HG03196 (cell line): ENCODE data around the gene TMEM255B.

ENCODE experiments used
- ATAC-seq: cut with Tn5 transposase; IDR thresholded peaks from one replicate; pipeline ENCODE4 v1.9.1; 2021; ENCODE audit not compliant: unreplicated experiment

The TMEM255B gene

GRCh38 chr13:113766035-113766800, 7.2 kb downstream of the TMEM255B start:
- no peak for ATAC-seq

GRCh38 chr13:113767366-113767765, 8.3 kb downstream of the TMEM255B start:
- ATAC-seq, result no peak

DNA sequence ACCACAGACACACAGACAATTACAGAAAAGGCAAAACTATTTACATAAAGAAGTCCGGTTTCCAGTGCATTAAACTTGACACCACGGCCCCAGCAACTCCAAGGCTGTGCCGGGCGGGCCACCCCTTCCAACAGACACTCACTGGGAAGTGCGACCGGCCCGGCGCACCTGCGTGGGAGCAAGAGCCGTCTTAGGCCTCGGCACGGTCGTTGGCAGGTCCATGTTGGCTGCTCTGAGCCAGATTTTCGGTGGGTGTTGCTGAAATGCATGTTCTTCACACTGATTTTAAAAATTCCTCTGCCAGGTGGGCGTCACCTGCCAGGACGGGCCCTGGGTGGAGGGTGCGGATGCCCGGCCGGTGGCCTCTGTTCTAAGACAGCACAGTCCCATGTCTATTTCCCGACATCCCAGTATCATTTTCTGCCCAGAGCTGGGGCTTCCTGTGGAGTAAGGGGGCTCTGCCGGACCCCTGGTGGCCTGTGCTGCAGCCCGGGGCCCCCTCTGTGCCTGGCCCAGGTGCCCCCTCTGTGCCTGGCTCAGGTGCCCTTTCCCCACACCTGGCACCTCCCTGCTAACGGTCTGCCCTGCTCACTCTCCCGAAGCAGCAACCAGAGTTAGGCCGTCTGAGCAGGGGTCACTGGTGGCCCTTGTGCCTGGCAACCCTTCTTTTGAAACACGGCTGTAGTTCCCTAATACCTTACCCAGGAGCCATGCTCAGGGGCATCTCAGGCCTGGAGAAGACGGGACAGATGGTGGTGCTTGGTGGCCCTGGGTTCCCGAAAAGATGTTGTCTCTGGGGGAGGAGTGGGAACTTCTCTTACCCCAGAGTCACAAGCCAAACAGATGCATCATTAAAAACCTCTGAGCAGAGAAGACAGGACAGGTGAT, 9.2 kb downstream of the TMEM255B start:
- no peak for ATAC-seq

DNA sequence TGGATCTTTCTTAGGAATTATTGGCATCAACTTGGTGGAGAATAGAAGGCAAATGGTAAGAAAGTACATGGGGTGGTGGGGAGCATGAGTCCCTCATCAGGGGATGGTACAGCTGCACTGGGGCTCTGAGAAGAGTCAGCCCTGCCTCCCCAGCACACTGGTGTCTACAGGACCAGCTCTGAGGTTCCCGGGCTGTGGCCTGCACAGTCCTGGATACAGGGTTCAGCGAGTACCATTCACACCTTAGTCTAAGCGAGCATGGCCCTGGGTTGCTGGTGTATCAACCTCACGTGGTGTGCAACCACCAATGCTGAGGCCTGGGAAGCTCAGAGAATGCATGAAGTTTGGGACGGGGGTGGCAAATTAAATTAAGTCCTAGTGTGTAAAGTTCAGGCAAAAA, 10.1 kb downstream of the TMEM255B start:
- no peak for ATAC-seq

DNA sequence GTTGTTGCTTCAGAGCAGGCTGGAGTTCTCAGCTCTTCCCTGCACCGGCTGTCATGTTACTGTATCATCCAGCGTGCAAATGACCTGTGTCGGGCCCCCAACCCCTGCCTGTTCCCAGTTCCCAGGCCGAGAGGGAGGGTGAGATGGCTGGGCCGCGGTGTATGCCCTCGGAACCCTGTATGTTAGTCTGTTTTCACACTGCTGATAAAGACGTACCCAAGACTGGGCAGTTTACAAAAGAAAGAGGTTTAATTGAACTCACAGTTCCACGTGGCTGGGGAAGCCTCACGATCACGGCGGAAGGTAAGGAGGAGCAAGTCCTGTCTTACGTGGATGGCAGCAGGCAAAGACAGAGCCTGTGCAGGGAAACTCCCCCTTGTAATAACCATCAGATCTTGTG, 10.9 kb downstream of the TMEM255B start:
- no peak for ATAC-seq

DNA sequence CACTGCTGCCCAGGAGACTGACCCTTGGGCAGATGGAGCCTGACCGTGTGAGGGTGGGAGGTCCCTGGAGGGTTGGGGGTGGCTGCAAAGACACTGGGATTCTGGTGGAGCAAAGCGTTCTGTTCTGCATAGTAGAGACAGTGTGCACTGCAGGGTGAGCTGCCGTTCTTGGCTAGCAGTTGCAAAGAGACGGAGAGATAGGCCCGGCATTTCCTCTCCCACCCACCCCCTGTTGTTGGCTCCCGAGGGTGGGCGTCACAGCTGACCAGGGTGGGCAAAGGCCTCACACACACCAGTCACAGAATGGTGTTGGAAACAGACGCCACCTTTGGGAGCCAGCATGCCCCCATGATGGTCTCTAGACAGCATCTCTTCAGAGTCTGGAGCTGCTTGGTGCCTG, 11.4 kb downstream of the TMEM255B start:
- no peak for ATAC-seq

- no peak for ATAC-seq
Measured at GRCh38 chr13:113770937-113771336, 11.9 kb downstream of the TMEM255B start.

- no peak for ATAC-seq
Measured at GRCh38 chr13:113771709-113772331, 12.8 kb downstream of the TMEM255B start.

DNA sequence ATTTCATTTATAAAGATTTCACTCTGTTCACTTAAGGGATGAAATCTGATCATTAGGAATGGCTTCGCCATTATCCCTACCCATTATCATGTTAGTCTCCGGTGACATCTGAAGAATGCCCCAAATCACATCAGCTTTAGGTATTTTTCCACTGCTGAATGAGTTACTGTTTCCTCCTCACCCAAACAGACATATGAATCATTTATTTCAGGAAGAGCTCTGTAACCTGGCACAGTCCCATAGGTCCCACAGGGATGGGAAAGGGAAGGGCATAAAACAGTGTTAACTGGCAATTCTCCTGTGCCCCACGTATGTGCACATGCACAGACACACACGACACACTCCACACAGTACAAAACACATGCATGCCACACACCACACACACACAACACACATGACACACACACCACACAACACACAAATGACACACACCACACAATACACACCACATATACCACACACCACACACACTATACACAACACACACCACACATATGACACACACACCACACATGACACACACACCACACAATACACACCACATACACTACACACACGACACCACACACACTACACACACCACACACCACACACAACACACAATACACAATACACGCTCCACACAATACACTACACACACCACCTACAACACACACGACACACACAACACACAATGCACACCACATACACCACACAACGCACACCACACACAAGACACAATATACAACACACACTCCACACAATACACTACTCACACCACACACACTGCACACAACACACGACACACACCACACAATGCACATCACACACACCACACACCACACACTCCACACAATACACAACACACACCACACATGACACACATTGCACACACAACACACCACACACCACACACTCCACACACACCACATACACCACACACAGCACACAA, 15.4 kb downstream of the TMEM255B start:
- no peak for ATAC-seq

DNA sequence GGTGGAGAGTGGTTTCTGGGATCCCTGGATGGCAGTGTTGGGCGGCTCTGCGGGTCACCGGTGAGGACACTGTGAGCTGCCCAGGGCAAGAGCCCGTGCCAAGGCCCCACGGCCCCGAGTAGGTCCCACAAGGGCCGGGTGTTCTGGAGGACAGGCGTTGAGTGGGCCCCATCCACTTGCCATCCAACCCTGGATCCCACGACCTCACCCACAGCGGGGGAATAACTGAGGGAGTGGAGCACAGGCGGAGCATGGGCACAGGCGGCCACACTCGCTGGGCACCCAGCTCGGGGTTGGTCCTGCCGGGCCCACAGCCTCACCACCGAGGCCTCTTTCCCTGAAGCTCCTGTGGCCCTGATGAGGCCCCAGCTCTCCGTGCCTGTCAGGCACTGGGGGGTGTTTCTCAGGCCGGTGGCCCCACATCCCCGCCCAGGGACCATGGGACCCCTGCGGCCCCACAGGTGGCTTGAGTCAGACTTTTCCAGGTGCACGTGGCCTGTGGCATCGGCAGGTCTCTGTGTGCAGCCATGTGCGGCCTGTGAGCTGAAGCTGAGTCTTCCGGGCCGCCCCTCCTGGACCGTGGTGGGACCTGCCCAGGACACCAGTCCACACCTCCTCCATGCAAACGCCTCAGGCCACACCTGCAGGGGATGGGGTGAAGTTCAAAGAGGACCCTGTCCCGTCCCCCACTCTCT, 16.6 kb downstream of the TMEM255B start:
- no peak for ATAC-seq

DNA sequence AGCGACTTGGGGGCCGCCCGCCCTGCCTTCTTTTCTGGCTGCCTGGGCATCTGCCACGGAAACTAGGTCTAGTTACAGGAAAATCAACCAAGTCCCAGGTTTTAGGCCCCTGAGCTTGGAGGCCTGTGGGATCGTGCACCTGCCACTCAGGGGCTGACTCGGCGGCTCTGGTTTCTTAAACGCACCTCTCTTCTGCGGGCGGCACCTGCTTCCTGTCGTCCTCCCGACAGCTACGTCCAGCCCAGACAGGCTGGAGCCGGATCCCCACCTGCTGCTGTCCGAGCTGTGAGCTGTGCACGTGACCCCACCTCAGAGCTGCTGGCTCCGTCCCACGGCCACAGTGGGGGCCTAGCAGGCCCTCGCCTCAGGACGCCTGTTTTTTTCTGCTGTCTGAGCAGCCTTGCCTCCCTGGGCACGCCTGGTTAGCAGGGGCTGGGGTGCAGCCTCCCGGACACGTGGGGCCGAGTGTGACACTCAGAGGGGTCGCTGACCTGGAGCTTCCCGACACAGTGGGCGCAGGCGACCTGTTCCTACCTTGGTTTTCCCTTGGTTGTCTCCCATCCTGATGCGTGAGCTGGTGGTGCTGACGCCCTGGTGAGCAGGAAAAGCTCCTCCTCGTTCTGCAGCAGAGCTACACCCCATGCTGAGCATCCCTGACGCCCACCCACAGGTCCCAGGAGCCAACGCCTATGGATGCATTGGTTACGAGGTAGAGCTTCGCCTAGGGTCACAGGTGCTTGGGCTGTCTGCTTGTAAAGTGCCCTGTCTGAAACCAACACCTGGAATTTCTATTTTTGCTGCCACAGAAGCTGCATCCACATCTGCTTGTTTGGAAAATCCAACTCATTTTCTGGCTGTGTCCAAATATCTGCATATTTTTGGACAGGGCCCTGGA, 17.5 kb downstream of the TMEM255B start:
- ATAC-seq, result no peak

GRCh38 chr13:113777311-113778260, 18.6 kb downstream of the TMEM255B start:
- ATAC-seq, result no peak

- no peak for ATAC-seq
Measured at GRCh38 chr13:113781571-113781970, 22.5 kb downstream of the TMEM255B start.

DNA sequence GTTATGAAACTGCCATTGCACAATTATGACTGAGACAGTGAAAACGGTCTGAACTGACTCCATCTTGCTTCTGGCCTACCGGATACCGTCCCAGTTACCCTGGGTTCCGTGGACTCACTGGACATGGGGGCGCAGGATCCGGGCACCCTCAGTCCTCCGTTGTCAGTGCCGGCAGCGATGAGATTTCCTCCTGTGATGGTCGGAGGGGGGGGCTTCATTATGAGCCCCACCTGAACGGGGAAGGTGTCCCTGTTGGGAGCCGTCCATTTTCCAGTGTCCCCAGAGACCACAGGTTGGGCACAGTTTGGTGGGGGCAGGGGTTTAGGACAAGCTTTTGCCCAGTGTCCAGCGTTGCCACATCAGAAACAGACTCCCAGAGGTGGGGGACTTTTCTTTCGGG, 23.4 kb downstream of the TMEM255B start:
- ATAC-seq, result no peak

GRCh38 chr13:113783200-113783881, 24.3 kb downstream of the TMEM255B start:
- ATAC-seq, result no peak

- no peak for ATAC-seq
Measured at GRCh38 chr13:113783966-113784644, 25.1 kb downstream of the TMEM255B start.

DNA sequence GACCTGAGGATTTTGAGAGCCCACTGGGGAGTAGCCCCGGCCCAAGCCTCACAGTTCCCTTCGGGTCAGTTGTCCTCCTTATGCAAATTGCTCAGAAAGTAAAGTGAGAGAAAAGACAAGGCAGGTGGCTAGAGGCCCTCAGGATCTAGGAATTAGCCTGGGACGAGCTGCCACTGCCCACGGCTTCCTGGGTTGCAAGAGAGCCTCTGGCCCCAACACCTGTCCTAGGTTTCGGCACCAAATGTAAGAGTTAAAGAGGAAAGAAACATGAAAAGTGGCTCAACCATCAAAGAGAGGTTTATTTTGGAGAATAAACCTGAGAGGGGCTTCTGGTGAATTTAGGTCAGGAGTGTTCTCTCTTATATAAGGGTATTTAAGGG, 25.6 kb downstream of the TMEM255B start:
- ATAC-seq, result no peak
